HG03135 (cell line): ENCODE results near the gene NEURL1.
"Not testable (repeated sequence)": the region's sequence is repeated elsewhere in the genome, so short reads cannot be mapped to it uniquely, and the experiment has no call there.

Experiments used
- ATAC-seq: cut with Tn5 transposase; IDR thresholded peaks from one replicate; pipeline ENCODE4 v1.9.1; 2021; ENCODE audit warnings: mild to moderate bottlenecking, moderate library complexity; ENCODE audit not compliant: unreplicated experiment

The NEURL1 gene

DNA sequence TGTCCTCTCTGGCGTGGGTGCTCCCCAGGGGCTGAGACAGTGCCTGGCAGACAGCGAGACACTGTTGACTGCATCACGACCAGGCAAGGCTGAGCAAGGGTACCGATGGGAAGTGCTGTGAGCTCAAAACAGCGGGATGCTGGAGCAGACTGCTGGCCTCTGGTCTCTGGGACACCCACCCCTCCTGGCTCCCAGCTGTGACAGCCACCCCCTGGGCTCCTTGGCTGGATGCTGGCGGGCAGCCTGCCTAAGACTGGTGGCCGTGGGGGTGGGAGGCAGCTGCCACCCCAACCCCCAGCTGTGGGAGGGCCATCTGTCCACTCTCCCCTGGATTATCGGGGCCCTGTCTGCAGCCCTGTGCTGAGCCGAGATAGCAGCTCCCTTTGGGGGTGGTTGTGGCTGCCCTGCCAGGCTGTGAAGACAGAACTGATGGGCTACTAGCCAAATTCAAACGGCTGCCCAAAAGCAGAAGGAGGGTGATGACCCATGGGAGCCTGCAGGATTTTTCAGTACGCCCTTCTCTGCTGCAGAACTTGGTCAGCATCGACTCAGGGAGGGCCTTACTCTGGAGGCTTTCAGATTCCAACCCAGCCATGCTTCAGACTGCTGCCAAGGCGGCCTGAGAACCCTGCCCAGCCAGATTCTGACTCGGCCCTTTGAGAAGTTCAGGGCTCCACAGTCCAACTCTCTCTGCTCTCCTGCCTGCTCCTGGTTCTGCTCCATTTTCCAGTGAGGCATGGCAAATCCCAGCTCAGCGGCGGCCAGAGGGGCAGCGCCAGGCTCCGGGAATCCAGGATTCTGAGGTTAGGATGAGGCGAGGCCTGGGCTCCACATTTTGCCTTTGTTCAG, 125.3 kb downstream of the NEURL1 start:
- no peak for ATAC-seq

GRCh38 chr10:103619424-103620351, 126.2 kb downstream of the NEURL1 start:
- no peak for ATAC-seq

GRCh38 chr10:103620352-103620740, 126.8 kb downstream of the NEURL1 start:
- ATAC-seq, result no peak

DNA sequence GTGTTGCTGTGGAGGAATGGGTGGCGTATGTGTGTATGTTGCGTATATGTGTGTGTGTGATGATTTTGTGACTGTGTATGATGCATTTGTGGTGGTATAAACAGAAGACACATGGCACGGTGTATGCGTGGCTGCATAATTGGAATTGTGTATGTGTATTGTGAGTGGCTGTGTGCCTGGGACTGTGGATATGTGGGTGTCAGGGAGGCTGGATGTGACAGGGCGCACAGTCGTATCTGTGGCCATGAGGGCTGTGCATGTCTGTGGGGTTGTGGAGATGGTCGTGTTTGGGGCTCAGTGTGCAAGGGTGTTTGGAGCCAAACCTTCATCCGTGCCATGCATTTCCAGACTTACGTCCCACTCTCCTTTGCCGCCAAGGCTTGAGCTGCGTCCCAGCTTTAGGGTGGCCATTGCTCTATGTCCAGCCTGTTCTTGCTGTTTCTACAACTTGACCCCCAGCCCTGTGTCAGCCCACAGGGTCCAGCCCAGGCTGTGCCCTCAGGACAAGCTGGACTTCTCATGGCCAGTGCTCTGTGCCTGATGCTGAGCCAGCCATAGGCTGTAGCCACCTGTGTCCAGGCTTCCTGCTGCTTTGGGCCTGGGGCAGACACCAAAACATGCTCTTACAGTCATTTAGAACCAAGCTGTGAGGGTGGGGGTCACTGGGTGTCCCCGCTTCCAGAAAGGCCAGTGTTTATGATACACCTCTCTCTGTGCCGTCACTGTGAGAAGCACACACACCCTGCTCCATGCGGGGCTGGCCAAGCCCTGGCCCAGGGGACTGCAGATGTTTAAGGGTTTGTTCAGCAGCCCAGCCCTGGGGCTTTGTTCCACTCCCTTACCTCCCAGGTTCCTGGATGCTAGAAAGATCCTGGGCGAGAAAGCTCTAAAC, 127.6 kb downstream of the NEURL1 start:
- no peak for ATAC-seq

GRCh38 chr10:103621783-103622125, 128.2 kb downstream of the NEURL1 start:
- ATAC-seq, result no peak

DNA sequence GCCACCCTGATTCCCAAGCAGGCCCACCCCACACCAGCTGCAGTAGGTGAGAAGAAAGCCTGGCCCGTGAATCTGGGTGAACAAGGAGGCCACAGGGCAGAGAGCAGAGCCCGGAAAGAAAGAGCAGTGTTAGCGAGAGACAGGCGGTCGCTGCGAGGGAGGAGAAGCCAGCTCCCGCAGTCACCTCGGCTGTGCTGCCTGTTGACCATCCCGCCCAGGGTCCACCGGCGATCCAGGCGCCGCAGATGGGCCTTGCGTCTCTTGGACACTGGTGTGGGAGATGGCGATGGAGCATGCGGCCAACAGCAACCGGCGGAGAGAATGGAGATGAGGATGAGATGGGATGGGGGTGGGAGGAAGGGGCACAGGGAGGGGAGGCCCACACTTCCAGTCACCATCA, 128.8 kb downstream of the NEURL1 start:
- no peak for ATAC-seq

GRCh38 chr10:103622935-103623574, 129.6 kb downstream of the NEURL1 start:
- ATAC-seq, result no peak

- ATAC-seq, result no peak
These were observed 132.7 kb downstream of the NEURL1 start for GRCh38 chr10:103626178-103626577.

- ATAC-seq, result no peak
These were observed 133.8 kb downstream of the NEURL1 start for GRCh38 chr10:103627111-103627892.

- ATAC-seq, result no peak
These were observed 134.4 kb downstream of the NEURL1 start for GRCh38 chr10:103627893-103628292.

- ATAC-seq, result no peak
These were observed 136.1 kb downstream of the NEURL1 start for GRCh38 chr10:103629581-103629980.

- no peak for ATAC-seq
These were observed 136.7 kb downstream of the NEURL1 start for GRCh38 chr10:103630156-103630555.

GRCh38 chr10:103632247-103632642, 138.7 kb downstream of the NEURL1 start:
- ATAC-seq, result no peak

GRCh38 chr10:103632871-103633270, 139.4 kb downstream of the NEURL1 start:
- ATAC-seq, result not testable (repeated sequence)

GRCh38 chr10:103633846-103634245, 140.3 kb downstream of the NEURL1 start:
- ATAC-seq, result no peak

- ATAC-seq, result no peak
These were observed 142.1 kb downstream of the NEURL1 start for GRCh38 chr10:103635580-103635979.

- ATAC-seq, result no peak
These were observed 143.0 kb downstream of the NEURL1 start for GRCh38 chr10:103636492-103636891.

- ATAC-seq, result no peak
These were observed 143.5 kb downstream of the NEURL1 start for GRCh38 chr10:103637011-103637410.

- no peak for ATAC-seq
These were observed 144.5 kb downstream of the NEURL1 start for GRCh38 chr10:103637927-103638557.
